ENCODE results near the gene PSENEN. TPM values are rescaled to one million over a fixed set of nuclear protein-coding genes. Genes with fewer than 3 reads are reported as not detected.
"Not testable (repeated sequence)": the region's sequence is repeated elsewhere in the genome, so short reads cannot be mapped to it uniquely, and the experiment has no call there.

Gene PSENEN
- total RNA-seq, 6 experiments from 2014 or later = 24.2 to 42.9 (median 35.8) TPM

- TF ChIP-seq POLR2A (IDR thresholded peaks at IDR 0.05) = no peak
- TF ChIP-seq CTCF (IDR thresholded peaks at IDR 0.05) = no peak
- Histone ChIP-seq H3K4me1 (peaks cover 0 to 4% (median 0%) of the 10 kb centered on the region in 4 donors), H3K9me3 (no peaks in the 10 kb centered on the region), H3K36me3 (no peaks in the 10 kb centered on the region), H3K4me3 (no peak overlapping the region), H3K27me3 (no peaks in the 10 kb centered on the region), H3K27ac (no peak overlapping the region)
- ATAC-seq (no peak), DNase-seq (no peak)
- WGBS (ENCODE audit: insufficient coverage, low coverage, low lambda C conversion rate, missing lambda C conversion rate) = 14% methylated on average over 1 of the region's 8 CpGs
- intact Hi-C loops (cut with DNase I) = no loop called here
These were observed 47.4 kb downstream of the PSENEN start for GRCh38 chr19:35792888-35793287.

GRCh38 chr19:35793381-35794165 is 48.1 kb downstream of the PSENEN start:
- Histone ChIP-seq H3K36me3 (no peaks in the 10 kb centered on the region), H3K4me3 (no peak overlapping the region), H3K9me3 (no peaks in the 10 kb centered on the region), H3K4me1 (peaks cover 0 to 4% (median 0%) of the 10 kb centered on the region in 4 donors), H3K27ac (no peak overlapping the region), H3K27me3 (no peaks in the 10 kb centered on the region)
- no peak for ATAC-seq
- no peak for DNase-seq
- no peak for TF ChIP-seq CTCF (IDR thresholded peaks at IDR 0.05)
- TF ChIP-seq POLR2A (IDR thresholded peaks at IDR 0.05) = no peak
- 79% methylated on average over 5 of the region's 7 CpGs for WGBS (ENCODE audit: insufficient coverage, low coverage, low lambda C conversion rate, missing lambda C conversion rate)
- intact Hi-C loops (cut with DNase I) = no loop called here

GRCh38 chr19:35795564-35795963 is 50.1 kb downstream of the PSENEN start:
- H3K9me3 ChIP-seq; H3K27me3 ChIP-seq; intact Hi-C loops (cut with DNase I); ATAC-seq; H3K27ac ChIP-seq; H3K36me3 ChIP-seq; H3K4me1 ChIP-seq; H3K4me3 ChIP-seq; DNase-seq: not testable (repeated sequence)
- 89% methylated on average over 1 of the region's 1 CpG for WGBS (ENCODE audit: insufficient coverage, low coverage, low lambda C conversion rate, missing lambda C conversion rate)

Other genes starting within 250 kb of the PSENEN start
- 1 to 10 TPM; 1.0 to 4.0 (median 2.0) TPM for gene DMKN, start 232.0 kb upstream of the PSENEN start, total RNA-seq
- gene SBSN, start 217.3 kb upstream of the PSENEN start, total RNA-seq = under 1 TPM in 1 of 6 experiments, not detected in 5; 0.24 TPM
- gene GAPDHS, start 212.2 kb upstream of the PSENEN start, total RNA-seq = not detected
- gene TMEM147, start 200.0 kb upstream of the PSENEN start, total RNA-seq = 10 to 100 TPM; 29.4 to 65.7 (median 36.2) TPM
- under 1 TPM in 1 of 6 experiments, not detected in 5; 0.06 TPM for gene ATP4A, start 182.0 kb upstream of the PSENEN start, total RNA-seq
- gene PMIS2, start 159.5 kb upstream of the PSENEN start, total RNA-seq = not detected
- gene HAUS5, start 132.9 kb upstream of the PSENEN start, total RNA-seq = 1 to 10 TPM; 3.7 to 6.1 (median 4.4) TPM
- 10 to 100 TPM; 27.8 to 46.5 (median 31.0) TPM for gene RBM42, start 116.6 kb upstream of the PSENEN start, total RNA-seq
- 1 to 10 TPM in 1 of 6 experiments, under 1 TPM in 3, not detected in 2; 0.38 to 1.2 (median 0.57) TPM for gene ETV2, start 103.9 kb upstream of the PSENEN start, total RNA-seq
- gene COX6B1, start 97.3 kb upstream of the PSENEN start, total RNA-seq = 100 to 1,000 TPM; 189 to 697 (median 228) TPM
- under 1 TPM in 1 of 6 experiments, not detected in 5; 0.27 TPM for gene UPK1A, start 79.1 kb upstream of the PSENEN start, total RNA-seq
- under 1 TPM in 1 of 6 experiments, not detected in 5; 0.15 TPM for gene ZBTB32, start 41.1 kb upstream of the PSENEN start, total RNA-seq
- gene KMT2B, start 27.6 kb upstream of the PSENEN start, total RNA-seq = 10 to 100 TPM; 10.5 to 23.1 (median 15.0) TPM
- gene IGFLR1, start 3.2 kb upstream of the PSENEN start, total RNA-seq = 10 to 100 TPM; 16.3 to 58.9 (median 29.3) TPM
- 10 to 100 TPM; 11.3 to 19.9 (median 17.5) TPM for gene U2AF1L4, start 233 bp upstream of the PSENEN start, total RNA-seq
- 1 to 10 TPM; 3.2 to 8.2 (median 4.9) TPM for gene LIN37, start 2.9 kb downstream of the PSENEN start, total RNA-seq
- gene HSPB6, start 11.4 kb downstream of the PSENEN start, total RNA-seq = 1 to 10 TPM; 2.6 to 6.0 (median 4.5) TPM
- 1 to 10 TPM; 3.9 to 5.5 (median 4.7) TPM for gene PROSER3, start 12.5 kb downstream of the PSENEN start, total RNA-seq
- gene ARHGAP33, start 29.9 kb downstream of the PSENEN start, total RNA-seq = 1 to 10 TPM in 5 of 6 experiments, under 1 TPM in 1; 0.37 to 5.2 (median 3.1) TPM
- 100 to 1,000 TPM in 4 of 6 experiments, 10 to 100 TPM in 2; 60.3 to 281 (median 134) TPM for gene PRODH2, start 67.2 kb downstream of the PSENEN start, total RNA-seq
- not detected for gene NPHS1, start 106.9 kb downstream of the PSENEN start, total RNA-seq
- not detected for gene KIRREL2, start 111.3 kb downstream of the PSENEN start, total RNA-seq
- gene APLP1, start 122.9 kb downstream of the PSENEN start, total RNA-seq = 1 to 10 TPM in 1 of 6 experiments, under 1 TPM in 2, not detected in 3; 0.27 to 1.5 (median 0.37) TPM
- 1 to 10 TPM; 1.0 to 2.6 (median 1.7) TPM for gene NFKBID, start 154.9 kb downstream of the PSENEN start, total RNA-seq
- gene HCST, start 156.9 kb downstream of the PSENEN start, total RNA-seq = 1 to 10 TPM in 5 of 6 experiments, not detected in 1; 1.7 to 4.2 (median 2.4) TPM
- gene TYROBP, start 162.6 kb downstream of the PSENEN start, total RNA-seq = 10 to 100 TPM; 15.6 to 77.8 (median 29.7) TPM
- 1 to 10 TPM; 5.6 to 8.6 (median 7.0) TPM for gene LRFN3, start 190.7 kb downstream of the PSENEN start, total RNA-seq
- gene SDHAF1, start 249.5 kb downstream of the PSENEN start, total RNA-seq = 10 to 100 TPM in 4 of 6 experiments, 1 to 10 TPM in 2; 8.4 to 41.9 (median 12.0) TPM

All from right lobe of liver (tissue), 6 donors.